ENCODE data around the gene ZNF774. TPM values are rescaled to one million over a fixed set of nuclear protein-coding genes. Genes with fewer than 3 reads are reported as not detected.
"Not testable (repeated sequence)": the region's sequence is repeated elsewhere in the genome, so short reads cannot be mapped to it uniquely, and the experiment has no call there.

ZNF774 gene
- total RNA-seq (2.3 TPM), polyA plus RNA-seq (ENCODE audit: insufficient read depth in 1 of 8, insufficient read length in 8 of 8, low replicate concordance in 1 of 8) (1 to 10 TPM; 1.1 to 2.4 (median 2.1) TPM)
- long read RNA-seq, donor 1, partial matches to known transcripts, result 0 of 1 reads
- long read RNA-seq, donor 1, other reads (novel, unspliced or antisense), result 0 of 1 reads
- long read RNA-seq, donor 2, result 0 reads
- long read RNA-seq, donor 3, partial matches to known transcripts, result 0 of 1 reads
- long read RNA-seq, donor 3, other reads (novel, unspliced or antisense), result 0 of 1 reads
- long read RNA-seq, donor 4, partial matches to known transcripts, result 0 of 1 reads
- long read RNA-seq, donor 4, other reads (novel, unspliced or antisense), result 0 of 1 reads
- long read RNA-seq, donor 5, result 0 reads
- long read RNA-seq, donor 6, partial matches to known transcripts, result 0 of 1 reads
- long read RNA-seq, donor 6, other reads (novel, unspliced or antisense), result 0 of 1 reads
- long read RNA-seq, donor 7, result 0 reads
- long read RNA-seq, donor 8, result 0 reads
- long read RNA-seq, donor 9, partial matches to known transcripts, result 0 of 1 reads
- long read RNA-seq, donor 9, other reads (novel, unspliced or antisense), result 0 of 1 reads
- long read RNA-seq, donor 10, partial matches to known transcripts, result 0 of 1 reads
- long read RNA-seq, donor 10, other reads (novel, unspliced or antisense), result 0 of 1 reads
- long read RNA-seq, donor 11, result 0 reads

GRCh38 chr15:90352107-90352893, at the start of gene ZNF774:
Gene ZNF774 (plus strand): TSS chr15:90352284. CDS start chr15:90354661, 2,377 bp downstream.
- WGBS (ENCODE audit: insufficient coverage), result under 1% methylated on average over 44 of the region's 53 CpGs
- peaks cover 10% of the 10 kb centered on the region for H3K4me1 ChIP-seq (ENCODE audit: control insufficient read depth, insufficient read depth, low read length)
- peak; percentile 98 for DNase-seq
- H3K4me3 ChIP-seq (ENCODE audit: low read length), result peak within 1 kb of the TSS; percentile 83
- no peaks in the 10 kb centered on the region for H3K9me3 ChIP-seq (replicated peaks; ENCODE audit: control insufficient read depth, low read depth, low read length)
- peaks cover 3% of the 10 kb centered on the region for H3K36me3 ChIP-seq (ENCODE audit: control insufficient read depth, insufficient read depth, low read length)
- H3K27me3 ChIP-seq (ENCODE audit: control insufficient read depth, insufficient read depth, low read length), result peaks cover 4% of the 10 kb centered on the region
- H3K27ac ChIP-seq (ENCODE audit: low read length), result peak within 1 kb of the TSS; percentile 48

- H3K27me3 ChIP-seq (ENCODE audit: control insufficient read depth, insufficient read depth, low read length); H3K27ac ChIP-seq (ENCODE audit: low read length); H3K36me3 ChIP-seq (ENCODE audit: control insufficient read depth, insufficient read depth, low read length); DNase-seq; H3K9me3 ChIP-seq (replicated peaks; ENCODE audit: control insufficient read depth, low read depth, low read length); H3K4me3 ChIP-seq (ENCODE audit: low read length); H3K4me1 ChIP-seq (ENCODE audit: control insufficient read depth, insufficient read depth, low read length): not testable (repeated sequence)
- 94% methylated on average over 7 of the region's 14 CpGs for WGBS (ENCODE audit: insufficient coverage)
Observed at GRCh38 chr15:90305355-90305754, 46.7 kb upstream of the ZNF774 start.

- Histone ChIP-seq H3K36me3 (ENCODE audit: control insufficient read depth, insufficient read depth, low read length) (no peaks in the 10 kb centered on the region), H3K27me3 (ENCODE audit: control insufficient read depth, insufficient read depth, low read length) (no peaks in the 10 kb centered on the region), H3K4me3 (ENCODE audit: low read length) (no peak overlapping the region), H3K27ac (ENCODE audit: low read length) (no peak overlapping the region), H3K9me3 (replicated peaks; ENCODE audit: control insufficient read depth, low read depth, low read length) (no peaks in the 10 kb centered on the region), H3K4me1 (ENCODE audit: control insufficient read depth, insufficient read depth, low read length) (peaks cover 3% of the 10 kb centered on the region)
- no peak for DNase-seq
- WGBS (ENCODE audit: insufficient coverage), result no CpG with 5 or more reads among the region's 3 CpGs
Observed at GRCh38 chr15:90305932-90306331, 46.2 kb upstream of the ZNF774 start.

GRCh38 chr15:90306560-90306959, 45.5 kb upstream of the ZNF774 start:
- Histone ChIP-seq H3K4me3 (ENCODE audit: low read length) (no peak overlapping the region), H3K27ac (ENCODE audit: low read length) (no peak overlapping the region)
- no CpG with 5 or more reads among the region's 6 CpGs for WGBS (ENCODE audit: insufficient coverage)

GRCh38 chr15:90307661-90308060, 44.4 kb upstream of the ZNF774 start:
- Histone ChIP-seq H3K27ac (ENCODE audit: low read length) (no peak overlapping the region), H3K4me1 (ENCODE audit: control insufficient read depth, insufficient read depth, low read length) (no peaks in the 10 kb centered on the region), H3K4me3 (ENCODE audit: low read length) (no peak overlapping the region), H3K36me3 (ENCODE audit: control insufficient read depth, insufficient read depth, low read length) (no peaks in the 10 kb centered on the region), H3K27me3 (ENCODE audit: control insufficient read depth, insufficient read depth, low read length) (no peaks in the 10 kb centered on the region), H3K9me3 (replicated peaks; ENCODE audit: control insufficient read depth, low read depth, low read length) (no peaks in the 10 kb centered on the region)
- 63% methylated on average over 1 of the region's 2 CpGs for WGBS (ENCODE audit: insufficient coverage)
- no peak for DNase-seq

More at GRCh38 chr15:90306560-90306959, 45.5 kb upstream of the ZNF774 start:
- H3K36me3 ChIP-seq (ENCODE audit: control insufficient read depth, insufficient read depth, low read length), result no peaks in the 10 kb centered on the region
- no peaks in the 10 kb centered on the region for H3K27me3 ChIP-seq (ENCODE audit: control insufficient read depth, insufficient read depth, low read length)
- no peak for DNase-seq
- H3K4me1 ChIP-seq (ENCODE audit: control insufficient read depth, insufficient read depth, low read length), result no peaks in the 10 kb centered on the region
- no peaks in the 10 kb centered on the region for H3K9me3 ChIP-seq (replicated peaks; ENCODE audit: control insufficient read depth, low read depth, low read length)

GRCh38 chr15:90309020-90309419, 43.1 kb upstream of the ZNF774 start:
- no peaks in the 10 kb centered on the region for H3K9me3 ChIP-seq (replicated peaks; ENCODE audit: control insufficient read depth, low read depth, low read length)
- WGBS (ENCODE audit: insufficient coverage), result 70% methylated on average over 4 of the region's 4 CpGs
- H3K4me1 ChIP-seq (ENCODE audit: control insufficient read depth, insufficient read depth, low read length), result no peaks in the 10 kb centered on the region
- H3K27ac ChIP-seq (ENCODE audit: low read length), result no peak overlapping the region
- no peaks in the 10 kb centered on the region for H3K36me3 ChIP-seq (ENCODE audit: control insufficient read depth, insufficient read depth, low read length)
- no peak for DNase-seq
- H3K4me3 ChIP-seq (ENCODE audit: low read length), result no peak overlapping the region
- H3K27me3 ChIP-seq (ENCODE audit: control insufficient read depth, insufficient read depth, low read length), result no peaks in the 10 kb centered on the region

- no CpG with 5 or more reads among the region's 5 CpGs for WGBS (ENCODE audit: insufficient coverage)
- Histone ChIP-seq H3K4me3 (ENCODE audit: low read length) (no peak overlapping the region), H3K27ac (ENCODE audit: low read length) (no peak overlapping the region), H3K27me3 (ENCODE audit: control insufficient read depth, insufficient read depth, low read length) (no peaks in the 10 kb centered on the region), H3K4me1 (ENCODE audit: control insufficient read depth, insufficient read depth, low read length) (peaks cover 8% of the 10 kb centered on the region), H3K36me3 (ENCODE audit: control insufficient read depth, insufficient read depth, low read length) (no peaks in the 10 kb centered on the region), H3K9me3 (replicated peaks; ENCODE audit: control insufficient read depth, low read depth, low read length) (no peaks in the 10 kb centered on the region)
- peak; percentile 78 for DNase-seq
Observed at GRCh38 chr15:90315278-90315982, 36.7 kb upstream of the ZNF774 start.

- H3K27ac ChIP-seq (ENCODE audit: low read length), result no peak overlapping the region
- H3K9me3 ChIP-seq (replicated peaks; ENCODE audit: control insufficient read depth, low read depth, low read length), result no peaks in the 10 kb centered on the region
- H3K4me3 ChIP-seq (ENCODE audit: low read length), result no peak overlapping the region
- H3K27me3 ChIP-seq (ENCODE audit: control insufficient read depth, insufficient read depth, low read length), result no peaks in the 10 kb centered on the region
- DNase-seq, result no peak
- H3K36me3 ChIP-seq (ENCODE audit: control insufficient read depth, insufficient read depth, low read length), result no peaks in the 10 kb centered on the region
- peaks cover 8% of the 10 kb centered on the region for H3K4me1 ChIP-seq (ENCODE audit: control insufficient read depth, insufficient read depth, low read length)
- WGBS (ENCODE audit: insufficient coverage), result 83% methylated on average over 2 of the region's 4 CpGs
Observed at GRCh38 chr15:90316139-90316538, 35.9 kb upstream of the ZNF774 start.

- Histone ChIP-seq H3K4me3 (ENCODE audit: low read length) (no peak overlapping the region), H3K9me3 (replicated peaks; ENCODE audit: control insufficient read depth, low read depth, low read length) (no peaks in the 10 kb centered on the region), H3K36me3 (ENCODE audit: control insufficient read depth, insufficient read depth, low read length) (no peaks in the 10 kb centered on the region), H3K27me3 (ENCODE audit: control insufficient read depth, insufficient read depth, low read length) (no peaks in the 10 kb centered on the region), H3K4me1 (ENCODE audit: control insufficient read depth, insufficient read depth, low read length) (peaks cover 8% of the 10 kb centered on the region), H3K27ac (ENCODE audit: low read length) (no peak overlapping the region)
- DNase-seq, result no peak
- no CpG with 5 or more reads among the region's 4 CpGs for WGBS (ENCODE audit: insufficient coverage)
Observed at GRCh38 chr15:90318591-90318990, 33.5 kb upstream of the ZNF774 start.

All from muscle of leg (tissue), 16 donors.